Measurements from ENCODE around the gene ZEB1.

ZEB1 gene

DNA sequence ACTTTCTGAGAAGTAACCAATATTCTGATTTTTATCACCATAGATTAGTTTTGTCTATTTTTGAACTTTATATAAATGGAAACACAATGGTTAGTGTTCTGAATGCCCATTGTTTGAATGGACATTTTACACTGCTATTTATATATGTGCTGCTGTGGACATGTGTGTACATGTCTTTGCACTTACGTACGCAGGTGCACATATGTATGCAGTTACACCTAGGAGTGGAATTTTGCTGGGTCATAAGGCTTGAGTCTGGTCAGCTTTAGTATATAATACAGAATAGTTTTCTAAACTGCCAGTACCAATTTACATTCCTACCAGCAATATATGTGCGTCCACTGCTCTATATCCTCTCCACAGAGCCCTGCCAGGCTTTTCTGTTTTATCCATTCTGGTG, 24.5 kb upstream of the ZEB1 start:
- no peak for DNase-seq (ENCODE audit: extremely low read depth, insufficient read length)
- no peaks in the 10 kb centered on the region for H3K36me3 ChIP-seq (ENCODE audit: control insufficient read depth, insufficient read depth, low read length)

GRCh38 chr10:31296754-31297153, 22.3 kb upstream of the ZEB1 start:
- no peak overlapping the region for H3K4me3 ChIP-seq (replicated peaks; ENCODE audit: low read depth, low read length)
- H3K36me3 ChIP-seq (ENCODE audit: control insufficient read depth, insufficient read depth, low read length), result no peaks in the 10 kb centered on the region
- TF ChIP-seq, protein P1, sequence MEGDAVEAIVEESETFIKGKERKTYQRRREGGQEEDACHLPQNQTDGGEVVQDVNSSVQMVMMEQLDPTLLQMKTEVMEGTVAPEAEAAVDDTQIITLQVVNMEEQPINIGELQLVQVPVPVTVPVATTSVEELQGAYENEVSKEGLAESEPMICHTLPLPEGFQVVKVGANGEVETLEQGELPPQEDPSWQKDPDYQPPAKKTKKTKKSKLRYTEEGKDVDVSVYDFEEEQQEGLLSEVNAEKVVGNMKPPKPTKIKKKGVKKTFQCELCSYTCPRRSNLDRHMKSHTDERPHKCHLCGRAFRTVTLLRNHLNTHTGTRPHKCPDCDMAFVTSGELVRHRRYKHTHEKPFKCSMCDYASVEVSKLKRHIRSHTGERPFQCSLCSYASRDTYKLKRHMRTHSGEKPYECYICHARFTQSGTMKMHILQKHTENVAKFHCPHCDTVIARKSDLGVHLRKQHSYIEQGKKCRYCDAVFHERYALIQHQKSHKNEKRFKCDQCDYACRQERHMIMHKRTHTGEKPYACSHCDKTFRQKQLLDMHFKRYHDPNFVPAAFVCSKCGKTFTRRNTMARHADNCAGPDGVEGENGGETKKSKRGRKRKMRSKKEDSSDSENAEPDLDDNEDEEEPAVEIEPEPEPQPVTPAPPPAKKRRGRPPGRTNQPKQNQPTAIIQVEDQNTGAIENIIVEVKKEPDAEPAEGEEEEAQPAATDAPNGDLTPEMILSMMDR (IDR thresholded peaks at IDR 0.05; ENCODE audit: insufficient read depth, low read length, poor library complexity, severe bottlenecking), result no peak
- no peaks in the 10 kb centered on the region for H3K27me3 ChIP-seq (replicated peaks; ENCODE audit: control insufficient read depth, insufficient read depth, low read length)
- DNase-seq (ENCODE audit: extremely low read depth, insufficient read length), result no peak

More for the DNA sequence above, 24.5 kb upstream of the ZEB1 start:
- TF ChIP-seq, protein P1 (IDR thresholded peaks at IDR 0.05; ENCODE audit: insufficient read depth, low read length, poor library complexity, severe bottlenecking), result no peak
- H3K27me3 ChIP-seq (replicated peaks; ENCODE audit: control insufficient read depth, insufficient read depth, low read length), result no peaks in the 10 kb centered on the region
- H3K4me3 ChIP-seq (replicated peaks; ENCODE audit: low read depth, low read length), result no peak overlapping the region

DNA sequence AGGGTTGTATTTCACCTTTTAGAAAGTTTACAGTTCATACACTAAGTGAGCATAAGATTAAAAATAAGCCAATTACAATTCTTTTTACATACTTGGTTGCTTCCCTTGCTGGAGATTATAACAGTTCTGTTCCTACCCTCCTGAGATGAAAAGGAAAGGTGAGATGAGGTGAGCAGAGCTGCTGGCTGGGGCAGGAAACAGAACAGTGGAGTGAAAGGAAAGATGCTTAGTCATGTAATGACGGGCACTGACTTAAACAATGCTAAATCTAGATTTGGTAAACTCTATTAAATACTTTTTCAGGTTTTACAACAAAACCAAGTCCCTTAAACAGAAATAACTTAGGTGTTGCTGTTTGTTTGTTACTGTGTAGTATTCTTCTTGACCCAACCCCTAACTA, 19.9 kb upstream of the ZEB1 start:
- Histone ChIP-seq H3K4me3 (replicated peaks; ENCODE audit: low read depth, low read length) (no peak overlapping the region), H3K36me3 (ENCODE audit: control insufficient read depth, insufficient read depth, low read length) (no peaks in the 10 kb centered on the region), H3K27me3 (replicated peaks; ENCODE audit: control insufficient read depth, insufficient read depth, low read length) (no peaks in the 10 kb centered on the region)
- no peak for DNase-seq (ENCODE audit: extremely low read depth, insufficient read length)
- TF ChIP-seq, protein P1 (IDR thresholded peaks at IDR 0.05; ENCODE audit: insufficient read depth, low read length, poor library complexity, severe bottlenecking), result no peak

DNA sequence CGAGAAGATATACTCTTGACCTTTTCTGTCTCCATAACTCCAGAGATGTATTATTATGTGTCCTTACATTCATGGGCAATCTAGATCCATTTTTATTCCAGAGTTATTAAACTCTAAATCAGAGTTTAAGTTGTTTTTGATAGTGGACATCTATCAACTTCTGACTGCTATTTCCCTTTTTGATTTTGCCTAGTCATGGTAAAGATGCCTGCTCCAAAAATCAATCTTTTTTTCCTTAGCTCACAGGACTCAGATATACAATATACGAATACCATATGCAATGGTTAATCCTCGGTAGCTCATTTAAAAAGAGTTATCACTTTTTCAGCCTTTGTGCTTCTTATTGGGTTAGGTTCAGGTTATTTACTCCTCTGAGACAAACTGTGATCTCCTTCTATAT, 15.8 kb upstream of the ZEB1 start:
- Histone ChIP-seq H3K4me3 (replicated peaks; ENCODE audit: low read depth, low read length) (no peak overlapping the region), H3K27me3 (replicated peaks; ENCODE audit: control insufficient read depth, insufficient read depth, low read length) (no peaks in the 10 kb centered on the region), H3K36me3 (ENCODE audit: control insufficient read depth, insufficient read depth, low read length) (no peaks in the 10 kb centered on the region)
- TF ChIP-seq, protein P1 (IDR thresholded peaks at IDR 0.05; ENCODE audit: insufficient read depth, low read length, poor library complexity, severe bottlenecking), result no peak
- no peak for DNase-seq (ENCODE audit: extremely low read depth, insufficient read length)

- TF ChIP-seq, protein P1 (IDR thresholded peaks at IDR 0.05; ENCODE audit: insufficient read depth, low read length, poor library complexity, severe bottlenecking), result no peak
- H3K27me3 ChIP-seq (replicated peaks; ENCODE audit: control insufficient read depth, insufficient read depth, low read length), result no peaks in the 10 kb centered on the region
- H3K4me3 ChIP-seq (replicated peaks; ENCODE audit: low read depth, low read length), result no peak overlapping the region
- no peak for DNase-seq (ENCODE audit: extremely low read depth, insufficient read length)
- H3K36me3 ChIP-seq (ENCODE audit: control insufficient read depth, insufficient read depth, low read length), result no peaks in the 10 kb centered on the region
Measured at GRCh38 chr10:31304291-31304970, 14.6 kb upstream of the ZEB1 start.

DNA sequence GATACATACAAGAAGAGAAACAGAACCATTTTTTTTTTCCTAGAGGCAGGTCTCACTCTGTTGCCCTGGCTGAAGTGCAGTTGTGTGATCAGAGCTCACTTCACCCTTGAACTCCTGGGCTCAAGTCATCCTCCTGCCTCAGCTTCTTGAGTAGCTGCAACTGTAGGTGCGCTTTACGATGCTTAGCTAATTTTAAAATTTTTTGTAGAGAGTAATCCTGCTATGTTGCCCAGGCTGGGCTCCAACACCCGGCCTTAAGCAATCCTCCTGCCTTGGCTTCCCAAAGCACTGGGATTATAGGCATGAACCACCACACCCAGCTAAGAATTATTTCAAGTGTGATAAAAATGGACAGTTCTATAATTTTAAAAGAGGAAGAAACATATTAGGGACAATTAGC, 5.6 kb upstream of the ZEB1 start:
- TF ChIP-seq, protein P1 (IDR thresholded peaks at IDR 0.05; ENCODE audit: insufficient read depth, low read length, poor library complexity, severe bottlenecking), result no peak
- H3K27me3 ChIP-seq (replicated peaks; ENCODE audit: control insufficient read depth, insufficient read depth, low read length), result no peaks in the 10 kb centered on the region
- H3K36me3 ChIP-seq (ENCODE audit: control insufficient read depth, insufficient read depth, low read length), result no peaks in the 10 kb centered on the region
- no peak overlapping the region for H3K4me3 ChIP-seq (replicated peaks; ENCODE audit: low read depth, low read length)
- no peak for DNase-seq (ENCODE audit: extremely low read depth, insufficient read length)

All from GM06990 (cell line).